Measurements from ENCODE around the gene KLHL2. TPM values are rescaled to one million over a fixed set of nuclear protein-coding genes. Genes with fewer than 3 reads are reported as not detected.
A peak's percentile ranks its signal among the peaks of the same experiment; 100 is the strongest.

The KLHL2 gene
- total and polyA plus RNA-seq, 4 experiments from 2014 or later = 2.1 to 19.3 (median 13.3) TPM

GRCh38 chr4:165299399-165300060 is 92.2 kb downstream of the KLHL2 start:
- POLR2A ChIA-PET (ENCODE audit: partially characterized antibody) = interaction anchor here (1.0 kb wide), 1 partner anchor 57 kb away, joined by 3 read pairs; no protein-coding TSS in a partner anchor
- Histone ChIP-seq H3K36me3 (ENCODE audit: insufficient read depth, low read length) (peaks cover 9% of the 10 kb centered on the region), H3K27me3 (ENCODE audit: insufficient read depth, low read length) (no peaks in the 10 kb centered on the region), H3K9me3 (ENCODE audit: control insufficient read depth in 1 of 2, low read length in 2 of 2) (no peaks in the 10 kb centered on the region), H3K4me1 (ENCODE audit: insufficient read depth, low read length) (peaks cover 22% of the 10 kb centered on the region), H3K4me3 (ENCODE audit: low read length in 2 of 2) (no peak overlapping the region), H3K27ac (ENCODE audit: low read depth, low read length) (no peak overlapping the region)
- CTCF ChIA-PET (ENCODE audit: partially characterized antibody) = interaction anchor here (1.0 kb wide), 1 partner anchor 187 kb away, joined by 3 read pairs; the partner anchor contains the start of gene TMEM192
- no peak for DNase-seq
- H3K4me3 Mint-ChIP-seq = no peak overlapping the region
- H3K9me3 Mint-ChIP-seq = no peaks in the 10 kb centered on the region
- H3K27ac Mint-ChIP-seq = peak overlapping the region in 1 of 7 donors; percentile 32
- intact Hi-C loops (cut with micrococcal nuclease) = no loop called here
- peaks cover 40 to 42% of the 10 kb centered on the region in 2 donors for H3K36me3 Mint-ChIP-seq
- H3K27me3 Mint-ChIP-seq = no peaks in the 10 kb centered on the region
- H3K4me1 Mint-ChIP-seq = peaks cover 18 to 23% (median 22%) of the 10 kb centered on the region in 4 donors

- ChIA-PET CTCF (ENCODE audit: partially characterized antibody) (no interaction called here), POLR2A (ENCODE audit: partially characterized antibody) (no interaction called here)
- peak overlapping the region; percentile 45 to 91 (median 83) for H3K27ac Mint-ChIP-seq
- peak overlapping the region; percentile 13 for H3K27ac ChIP-seq (ENCODE audit: low read depth, low read length)
- H3K36me3 ChIP-seq (ENCODE audit: insufficient read depth, low read length) = peaks cover 9% of the 10 kb centered on the region
- intact Hi-C loops (cut with micrococcal nuclease) = no loop called here
- no peaks in the 10 kb centered on the region for H3K27me3 Mint-ChIP-seq
- DNase-seq = peak in 3 of 5 donors; percentile 7 to 20 (median 16)
- H3K4me3 ChIP-seq (ENCODE audit: low read length in 2 of 2) = peak overlapping the region in 1 of 2 donors; percentile 15
- peak overlapping the region; percentile 79 to 86 (median 84) for H3K4me3 Mint-ChIP-seq
- H3K27me3 ChIP-seq (ENCODE audit: insufficient read depth, low read length) = no peaks in the 10 kb centered on the region
- no peaks in the 10 kb centered on the region for H3K9me3 Mint-ChIP-seq
- H3K36me3 Mint-ChIP-seq = peaks cover 32 to 33% of the 10 kb centered on the region in 2 donors
- H3K9me3 ChIP-seq (ENCODE audit: control insufficient read depth in 1 of 2, low read length in 2 of 2) = no peaks in the 10 kb centered on the region
- peaks cover 13 to 16% (median 13%) of the 10 kb centered on the region in 4 donors for H3K4me1 Mint-ChIP-seq
- peaks cover 13% of the 10 kb centered on the region for H3K4me1 ChIP-seq (ENCODE audit: insufficient read depth, low read length)
These were observed 94.5 kb downstream of the KLHL2 start for GRCh38 chr4:165301833-165302232.

- CTCF ChIA-PET (ENCODE audit: partially characterized antibody) = no interaction called here
- H3K4me3 Mint-ChIP-seq = no peak overlapping the region
- Histone ChIP-seq H3K4me1 (ENCODE audit: insufficient read depth, low read length) (peaks cover 13% of the 10 kb centered on the region), H3K27me3 (ENCODE audit: insufficient read depth, low read length) (no peaks in the 10 kb centered on the region), H3K36me3 (ENCODE audit: insufficient read depth, low read length) (peaks cover 6% of the 10 kb centered on the region), H3K9me3 (ENCODE audit: control insufficient read depth in 1 of 2, low read length in 2 of 2) (no peaks in the 10 kb centered on the region), H3K4me3 (ENCODE audit: low read length in 2 of 2) (no peak overlapping the region), H3K27ac (ENCODE audit: low read depth, low read length) (no peak overlapping the region)
- intact Hi-C loops (cut with micrococcal nuclease) = no loop called here
- POLR2A ChIA-PET (ENCODE audit: partially characterized antibody) = no interaction called here
- H3K36me3 Mint-ChIP-seq = peaks cover 26 to 33% of the 10 kb centered on the region in 2 donors
- peaks cover 13 to 16% (median 13%) of the 10 kb centered on the region in 4 donors for H3K4me1 Mint-ChIP-seq
- no peaks in the 10 kb centered on the region for H3K27me3 Mint-ChIP-seq
- no peaks in the 10 kb centered on the region for H3K9me3 Mint-ChIP-seq
- H3K27ac Mint-ChIP-seq = peak overlapping the region in 3 of 7 donors; percentile 29 to 59 (median 37)
- DNase-seq = no peak
These were observed 95.3 kb downstream of the KLHL2 start for GRCh38 chr4:165302658-165303057.

DNA sequence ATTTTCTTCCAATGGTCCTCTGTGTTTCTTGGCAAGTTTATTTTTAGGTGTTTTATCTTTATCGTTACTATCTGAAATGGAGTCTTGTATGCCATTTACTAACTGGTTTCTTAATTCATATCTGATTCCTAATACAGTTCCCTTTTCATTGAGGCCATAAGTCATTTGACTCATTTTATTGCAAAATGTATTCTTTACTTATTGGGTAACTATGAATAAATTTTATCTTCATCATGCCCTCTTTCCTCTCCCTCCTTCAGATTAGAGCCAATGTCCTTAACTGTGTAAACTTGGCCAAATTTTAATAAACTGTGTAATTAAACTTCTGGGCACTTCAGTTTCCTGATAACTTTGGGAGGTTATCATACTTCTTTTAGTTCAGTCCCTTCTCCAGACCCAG is 100.8 kb downstream of the KLHL2 start:
- ChIA-PET CTCF (ENCODE audit: partially characterized antibody) (no interaction called here), POLR2A (ENCODE audit: partially characterized antibody) (no interaction called here)
- no peak overlapping the region for H3K27ac ChIP-seq (ENCODE audit: low read depth, low read length)
- Mint-ChIP-seq H3K4me3 (no peak overlapping the region), H3K27me3 (no peaks in the 10 kb centered on the region), H3K9me3 (no peaks in the 10 kb centered on the region), H3K4me1 (peaks cover 0 to 1% (median 0%) of the 10 kb centered on the region in 4 donors), H3K27ac (no peak overlapping the region), H3K36me3 (peaks cover 16 to 47% of the 10 kb centered on the region in 2 donors)
- no peaks in the 10 kb centered on the region for H3K36me3 ChIP-seq (ENCODE audit: insufficient read depth, low read length)
- no peaks in the 10 kb centered on the region for H3K4me1 ChIP-seq (ENCODE audit: insufficient read depth, low read length)
- no peaks in the 10 kb centered on the region for H3K27me3 ChIP-seq (ENCODE audit: insufficient read depth, low read length)
- DNase-seq = no peak
- no peak overlapping the region for H3K4me3 ChIP-seq (ENCODE audit: low read length in 2 of 2)
- intact Hi-C loops (cut with micrococcal nuclease) = no loop called here
- no peaks in the 10 kb centered on the region for H3K9me3 ChIP-seq (ENCODE audit: control insufficient read depth in 1 of 2, low read length in 2 of 2)

- no peak overlapping the region for H3K4me3 ChIP-seq (ENCODE audit: low read length in 2 of 2)
- Mint-ChIP-seq H3K36me3 (peaks cover 16 to 47% of the 10 kb centered on the region in 2 donors), H3K27me3 (no peaks in the 10 kb centered on the region), H3K4me3 (no peak overlapping the region), H3K9me3 (no peaks in the 10 kb centered on the region), H3K4me1 (peaks cover 0 to 1% (median 0%) of the 10 kb centered on the region in 4 donors), H3K27ac (no peak overlapping the region)
- H3K36me3 ChIP-seq (ENCODE audit: insufficient read depth, low read length) = no peaks in the 10 kb centered on the region
- POLR2A ChIA-PET (ENCODE audit: partially characterized antibody) = no interaction called here
- intact Hi-C loops (cut with micrococcal nuclease) = no loop called here
- no peak overlapping the region for H3K27ac ChIP-seq (ENCODE audit: low read depth, low read length)
- CTCF ChIA-PET (ENCODE audit: partially characterized antibody) = interaction anchor here (0.8 kb wide), 1 partner anchor 195 kb away, joined by 3 read pairs; no protein-coding TSS in a partner anchor
- H3K27me3 ChIP-seq (ENCODE audit: insufficient read depth, low read length) = no peaks in the 10 kb centered on the region
- DNase-seq = no peak
- no peaks in the 10 kb centered on the region for H3K9me3 ChIP-seq (ENCODE audit: control insufficient read depth in 1 of 2, low read length in 2 of 2)
- no peaks in the 10 kb centered on the region for H3K4me1 ChIP-seq (ENCODE audit: insufficient read depth, low read length)
These were observed 101.2 kb downstream of the KLHL2 start for GRCh38 chr4:165308606-165309005.

DNA sequence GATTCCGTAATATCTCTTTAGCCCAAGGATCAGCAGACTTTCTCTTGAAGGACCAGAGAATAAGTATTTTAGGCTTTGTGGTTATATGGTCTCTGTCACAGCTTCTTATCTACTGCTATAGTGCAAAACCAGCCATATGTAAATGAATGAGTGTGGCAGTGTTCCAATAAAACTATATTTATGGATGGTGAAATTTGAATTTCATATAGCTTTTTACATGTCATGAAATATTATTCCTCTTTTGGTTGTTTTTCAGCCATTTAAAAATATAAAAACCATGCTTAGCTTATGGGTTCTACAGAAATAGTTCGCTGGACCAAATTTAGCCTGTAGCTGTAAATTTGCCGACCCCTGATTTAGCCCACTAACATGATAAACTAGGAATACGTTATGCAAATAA is 102.1 kb downstream of the KLHL2 start:
- H3K27me3 Mint-ChIP-seq = no peaks in the 10 kb centered on the region
- H3K4me1 Mint-ChIP-seq = no peaks in the 10 kb centered on the region
- no peak for DNase-seq
- no peak overlapping the region for H3K27ac Mint-ChIP-seq
- Histone ChIP-seq H3K27me3 (ENCODE audit: insufficient read depth, low read length) (no peaks in the 10 kb centered on the region), H3K4me3 (ENCODE audit: low read length in 2 of 2) (no peak overlapping the region), H3K27ac (ENCODE audit: low read depth, low read length) (no peak overlapping the region), H3K9me3 (ENCODE audit: control insufficient read depth in 1 of 2, low read length in 2 of 2) (no peaks in the 10 kb centered on the region), H3K36me3 (ENCODE audit: insufficient read depth, low read length) (no peaks in the 10 kb centered on the region), H3K4me1 (ENCODE audit: insufficient read depth, low read length) (no peaks in the 10 kb centered on the region)
- H3K4me3 Mint-ChIP-seq = no peak overlapping the region
- intact Hi-C loops (cut with micrococcal nuclease) = no loop called here
- CTCF ChIA-PET (ENCODE audit: partially characterized antibody) = interaction anchor here (0.8 kb wide), 1 partner anchor 196 kb away, joined by 3 read pairs; no protein-coding TSS in a partner anchor
- POLR2A ChIA-PET (ENCODE audit: partially characterized antibody) = no interaction called here
- peaks cover 23 to 47% of the 10 kb centered on the region in 2 donors for H3K36me3 Mint-ChIP-seq
- H3K9me3 Mint-ChIP-seq = no peaks in the 10 kb centered on the region

GRCh38 chr4:165312506-165312905 is 105.1 kb downstream of the KLHL2 start:
- H3K4me1 Mint-ChIP-seq = no peaks in the 10 kb centered on the region
- H3K36me3 Mint-ChIP-seq = peaks cover 20 to 44% of the 10 kb centered on the region in 2 donors
- POLR2A ChIA-PET (ENCODE audit: partially characterized antibody) = interaction anchor here (1.4 kb wide), 1 partner anchor 200 kb away, joined by 3 read pairs; the partner anchor contains the start of gene TMEM192
- DNase-seq = no peak
- Histone ChIP-seq H3K27me3 (ENCODE audit: insufficient read depth, low read length) (no peaks in the 10 kb centered on the region), H3K9me3 (ENCODE audit: control insufficient read depth in 1 of 2, low read length in 2 of 2) (no peaks in the 10 kb centered on the region), H3K4me1 (ENCODE audit: insufficient read depth, low read length) (no peaks in the 10 kb centered on the region), H3K27ac (ENCODE audit: low read depth, low read length) (no peak overlapping the region), H3K4me3 (ENCODE audit: low read length in 2 of 2) (no peak overlapping the region), H3K36me3 (ENCODE audit: insufficient read depth, low read length) (no peaks in the 10 kb centered on the region)
- no peak overlapping the region for H3K27ac Mint-ChIP-seq
- H3K9me3 Mint-ChIP-seq = no peaks in the 10 kb centered on the region
- H3K27me3 Mint-ChIP-seq = no peaks in the 10 kb centered on the region
- H3K4me3 Mint-ChIP-seq = no peak overlapping the region
- intact Hi-C loops (cut with micrococcal nuclease) = no loop called here
- CTCF ChIA-PET (ENCODE audit: partially characterized antibody) = no interaction called here

Measured in CD4-positive, alpha-beta memory T cell (primary cell).